PC-3 (cell line): Measurements from ENCODE around the gene SRCAP.

Source experiments
- EZH2 ChIP-seq: fragments of 300-600 bp; sonication (generic); IDR thresholded peaks from one replicate; pipeline ENCODE4 v1.6.1; 2017; ENCODE audit warnings: antibody characterized with exemption, mild to moderate bottlenecking, low read length; ENCODE audit not compliant: unreplicated experiment
- EZH2phosphoT487 ChIP-seq: fragments of 300-600 bp; sonication (generic); IDR thresholded peaks from 2 replicates; pipeline ENCODE4 v1.6.1; 2018; ENCODE audit warnings: mild to moderate bottlenecking, antibody characterized with exemption, low read length, borderline replicate concordance
- TF ChIP-seq, protein P1 (sequence below): fragments of 300-600 bp; sonication (generic); conservative IDR thresholded peaks from 2 replicates; pipeline ENCODE4 v1.5.1; 2017; ENCODE audit warnings: antibody characterized with exemption, low read depth, mild to moderate bottlenecking, low read length

DNA sequence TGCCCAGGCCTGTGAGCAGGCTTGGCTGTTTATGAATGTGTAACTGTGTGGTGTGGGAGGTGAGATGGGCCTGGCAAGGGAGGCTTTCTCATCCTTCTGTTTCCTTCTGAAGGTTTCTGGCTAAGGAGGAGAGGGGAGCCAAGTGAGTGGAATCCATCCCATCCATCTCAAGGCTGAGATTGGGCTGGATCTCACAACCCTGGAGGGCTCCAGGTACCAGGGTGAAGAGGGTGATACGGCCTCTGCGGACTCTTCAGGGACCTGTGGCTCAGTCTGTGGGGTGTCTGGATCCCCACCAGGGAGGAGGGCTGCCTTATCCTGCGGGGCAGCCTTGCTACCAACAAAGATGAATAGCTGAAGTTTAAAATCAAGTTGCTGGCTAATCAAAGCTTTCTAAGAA is 81.0 kb downstream of the SRCAP start:
- TF ChIP-seq EZH2 (no peak), EZH2phosphoT487 (no peak)
- TF ChIP-seq, protein P1, sequence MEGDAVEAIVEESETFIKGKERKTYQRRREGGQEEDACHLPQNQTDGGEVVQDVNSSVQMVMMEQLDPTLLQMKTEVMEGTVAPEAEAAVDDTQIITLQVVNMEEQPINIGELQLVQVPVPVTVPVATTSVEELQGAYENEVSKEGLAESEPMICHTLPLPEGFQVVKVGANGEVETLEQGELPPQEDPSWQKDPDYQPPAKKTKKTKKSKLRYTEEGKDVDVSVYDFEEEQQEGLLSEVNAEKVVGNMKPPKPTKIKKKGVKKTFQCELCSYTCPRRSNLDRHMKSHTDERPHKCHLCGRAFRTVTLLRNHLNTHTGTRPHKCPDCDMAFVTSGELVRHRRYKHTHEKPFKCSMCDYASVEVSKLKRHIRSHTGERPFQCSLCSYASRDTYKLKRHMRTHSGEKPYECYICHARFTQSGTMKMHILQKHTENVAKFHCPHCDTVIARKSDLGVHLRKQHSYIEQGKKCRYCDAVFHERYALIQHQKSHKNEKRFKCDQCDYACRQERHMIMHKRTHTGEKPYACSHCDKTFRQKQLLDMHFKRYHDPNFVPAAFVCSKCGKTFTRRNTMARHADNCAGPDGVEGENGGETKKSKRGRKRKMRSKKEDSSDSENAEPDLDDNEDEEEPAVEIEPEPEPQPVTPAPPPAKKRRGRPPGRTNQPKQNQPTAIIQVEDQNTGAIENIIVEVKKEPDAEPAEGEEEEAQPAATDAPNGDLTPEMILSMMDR = no peak
